CD4-positive, alpha-beta T cell (primary cell): ENCODE data around the gene TOMM7. TPM values are rescaled to one million over a fixed set of nuclear protein-coding genes. Genes with fewer than 3 reads are reported as not detected.

ENCODE experiments used
- ATAC-seq: fragments of 200-7000 bp; cut with Tn5 transposase; one replicate; pipeline ENCODE4 v1.10.0; 2022; ENCODE audit warnings: mild to moderate bottlenecking; ENCODE audit not compliant: poor library complexity
- CTCF ChIA-PET: fragments of 350-600 bp; sonication (Branson Sonifier 250); formaldehyde crosslinking; loops from one replicate; lab custom pipeline; 2021; ENCODE audit warnings: antibody characterized with exemption, inconsistent platforms; lab: Charles Lee
- POLR2A ChIA-PET: fragments of 350-600 bp; sonication (Branson Sonifier 250); formaldehyde crosslinking; loops from one replicate; lab custom pipeline; 2021; ENCODE audit warnings: antibody characterized with exemption, inconsistent platforms; lab: Charles Lee
- DNase-seq, 14 experiments: peaks; one replicate each; pipeline ENCODE4 v3.0.0-alpha.2; 2013 to 2020; ENCODE audit warnings: mixed read lengths in 2 of 14
- H3K27ac ChIP-seq, 2 donors: one replicate each; pipeline versions ENCODE4 v1.5.1 to v1.7.0; 2013; ENCODE audit warnings: low read length in 2 of 2, low read depth in 1 of 2, mild to moderate bottlenecking in 1 of 2
- H3K27me3 ChIP-seq, 2 experiments: 1 replicate in 1 of 2; 2 replicates in 1 of 2; pipeline versions ENCODE4 v1.6.1 to v1.7.0; 2013; ENCODE audit warnings: low read length in 2 of 2, control low read depth in 1 of 2, mild to moderate bottlenecking in 1 of 2, moderate library complexity in 1 of 2; ENCODE audit not compliant: insufficient read depth in 2 of 2, control insufficient read depth in 1 of 2
- H3K36me3 ChIP-seq: one replicate; pipeline ENCODE4 v1.6.1; 2013; ENCODE audit warnings: low read length, control low read depth; ENCODE audit not compliant: insufficient read depth
- H3K4me1 ChIP-seq: one replicate; pipeline ENCODE4 v1.6.1; 2013; ENCODE audit warnings: low read length, control low read depth; ENCODE audit not compliant: insufficient read depth
- H3K4me3 ChIP-seq: one replicate; pipeline ENCODE4 v1.5.1; 2013; ENCODE audit warnings: mild to moderate bottlenecking, low read length, moderate library complexity
- H3K9me3 ChIP-seq, 2 experiments: 1 replicate in 1 of 2; 2 replicates in 1 of 2; pipeline versions ENCODE4 v1.6.1 to v1.7.0; 2013; ENCODE audit warnings: low read length in 2 of 2, mild to moderate bottlenecking in 2 of 2, control low read depth in 1 of 2, moderate library complexity in 1 of 2; ENCODE audit not compliant: control insufficient read depth in 1 of 2, insufficient read depth in 1 of 2
- H3K27ac Mint-ChIP-seq: one replicate; pipeline ENCODE4 v1.8.0; 2020; ENCODE audit warnings: mixed read lengths
- H3K27me3 Mint-ChIP-seq: one replicate; pipeline ENCODE4 v1.8.0; 2021; ENCODE audit warnings: mixed read lengths
- H3K36me3 Mint-ChIP-seq: one replicate; pipeline ENCODE4 v1.8.0; 2021; ENCODE audit warnings: low read depth, mixed read lengths
- H3K4me1 Mint-ChIP-seq: one replicate; pipeline ENCODE4 v1.8.0; 2021; ENCODE audit warnings: low read depth, mixed read lengths
- H3K4me3 Mint-ChIP-seq: one replicate; pipeline ENCODE4 v1.8.0; 2020; ENCODE audit warnings: mild to moderate bottlenecking, mixed read lengths
- H3K9me3 Mint-ChIP-seq: one replicate; pipeline ENCODE4 v1.8.0; 2020; ENCODE audit warnings: mixed read lengths
- CTCF ChIP-seq: fragments of 200-600 bp; IDR thresholded peaks from one replicate; pipeline ENCODE4 v1.8.0; 2022; ENCODE audit warnings: antibody characterized with exemption, mild to moderate bottlenecking
- intact Hi-C, 2 experiments: fragments of 100-400 bp; cut with DNase I in 1 of 2; cut with micrococcal nuclease in 1 of 2; formaldehyde crosslinking; loops; one replicate each; pipeline versions ENCODE4 v1.15.1 to v1.9.0; 2023 to 2025; cut with DNase I, micrococcal nuclease
- total RNA-seq, 174 experiments: library from RNA in 2 of 174; stranded (reverse) in 2 of 174; gene quantifications; one replicate each; pipeline ENCODE4 v1.2.3 and lab custom pipeline; 2021 to 2026

TOMM7 gene
- total RNA-seq, 2 experiments from 2014 or later, result 503 to 549 TPM

- H3K27ac Mint-ChIP-seq, result no peak overlapping the region
- H3K27me3 ChIP-seq, result no peaks in the 10 kb centered on the region
- peaks cover 60% of the 10 kb centered on the region for H3K36me3 Mint-ChIP-seq
- no peak overlapping the region for H3K27ac ChIP-seq
- ChIA-PET CTCF (interaction anchor here (1.2 kb wide), 1 partner anchor 30 kb away, joined by 3 read pairs; no protein-coding TSS in a partner anchor), POLR2A (no interaction called here)
- H3K4me1 ChIP-seq, result no peaks in the 10 kb centered on the region
- H3K36me3 ChIP-seq, result peaks cover 45% of the 10 kb centered on the region
- no peaks in the 10 kb centered on the region for H3K27me3 Mint-ChIP-seq
- H3K4me1 Mint-ChIP-seq, result peaks cover 22% of the 10 kb centered on the region
- no peaks in the 10 kb centered on the region for H3K9me3 Mint-ChIP-seq
- ATAC-seq (no peak), DNase-seq (no peak)
- H3K4me3 ChIP-seq, result no peak overlapping the region
- no peak overlapping the region for H3K4me3 Mint-ChIP-seq
- intact Hi-C loops, result no loop called here
- no peaks in the 10 kb centered on the region for H3K9me3 ChIP-seq
- TF ChIP-seq CTCF, result no peak
These were observed 10.8 kb downstream of the TOMM7 start for GRCh38 chr7:22811746-22812280.

- no peak overlapping the region for H3K27ac Mint-ChIP-seq
These were observed 11.8 kb downstream of the TOMM7 start for GRCh38 chr7:22810843-22811242.

GRCh38 chr7:22809902-22810642 is 12.6 kb downstream of the TOMM7 start:
- Mint-ChIP-seq H3K4me1 (peaks cover 8% of the 10 kb centered on the region), H3K9me3 (no peaks in the 10 kb centered on the region), H3K27ac (no peak overlapping the region), H3K27me3 (no peaks in the 10 kb centered on the region), H3K4me3 (no peak overlapping the region), H3K36me3 (peaks cover 42% of the 10 kb centered on the region)
- Histone ChIP-seq H3K36me3 (peaks cover 29% of the 10 kb centered on the region), H3K27ac (no peak overlapping the region), H3K4me1 (no peaks in the 10 kb centered on the region), H3K27me3 (no peaks in the 10 kb centered on the region), H3K9me3 (no peaks in the 10 kb centered on the region), H3K4me3 (no peak overlapping the region)
- CTCF ChIA-PET, result interaction anchor here (0.5 kb wide), 1 partner anchor 18 kb away, joined by 3 read pairs; no protein-coding TSS in a partner anchor
- TF ChIP-seq CTCF, result no peak
- ATAC-seq (no peak), DNase-seq (no peak)
- intact Hi-C loops, result no loop called here
- POLR2A ChIA-PET, result interaction anchor here (0.8 kb wide), 1 partner anchor 10 kb away, joined by 3 read pairs; no protein-coding TSS in a partner anchor

More at GRCh38 chr7:22810843-22811242, 11.8 kb downstream of the TOMM7 start:
- no peak for TF ChIP-seq CTCF
- Mint-ChIP-seq H3K9me3 (no peaks in the 10 kb centered on the region), H3K27me3 (no peaks in the 10 kb centered on the region), H3K4me3 (no peak overlapping the region), H3K36me3 (peaks cover 50% of the 10 kb centered on the region), H3K4me1 (peaks cover 15% of the 10 kb centered on the region)
- CTCF ChIA-PET, result no interaction called here
- H3K27ac ChIP-seq, result no peak overlapping the region
- no peak overlapping the region for H3K4me3 ChIP-seq
- intact Hi-C loops, result no loop called here
- H3K4me1 ChIP-seq, result no peaks in the 10 kb centered on the region
- POLR2A ChIA-PET, result no interaction called here
- DNase-seq (no peak), ATAC-seq (no peak)
- H3K36me3 ChIP-seq, result peaks cover 36% of the 10 kb centered on the region
- no peaks in the 10 kb centered on the region for H3K9me3 ChIP-seq
- no peaks in the 10 kb centered on the region for H3K27me3 ChIP-seq
